Choroid plexus epithelial cell (primary cell): ENCODE data around the gene SLC6A9.

Experiments used
- DNase-seq: peaks from one replicate; pipeline ENCODE4 v3.0.0-alpha.2; 2010; ENCODE audit warnings: low read depth
- H3K4me3 ChIP-seq: 2 replicates; pipeline ENCODE4 v1.5.1; 2011; ENCODE audit warnings: low read depth, mild to moderate bottlenecking, control low read depth, low read length, moderate library complexity
- TF ChIP-seq, protein P1 (sequence below): conservative IDR thresholded peaks from 2 replicates; pipeline ENCODE4 v1.5.1; 2011; ENCODE audit warnings: low read depth, mild to moderate bottlenecking, control low read depth, inconsistent platforms, low read length, moderate library complexity

SLC6A9 gene

DNA sequence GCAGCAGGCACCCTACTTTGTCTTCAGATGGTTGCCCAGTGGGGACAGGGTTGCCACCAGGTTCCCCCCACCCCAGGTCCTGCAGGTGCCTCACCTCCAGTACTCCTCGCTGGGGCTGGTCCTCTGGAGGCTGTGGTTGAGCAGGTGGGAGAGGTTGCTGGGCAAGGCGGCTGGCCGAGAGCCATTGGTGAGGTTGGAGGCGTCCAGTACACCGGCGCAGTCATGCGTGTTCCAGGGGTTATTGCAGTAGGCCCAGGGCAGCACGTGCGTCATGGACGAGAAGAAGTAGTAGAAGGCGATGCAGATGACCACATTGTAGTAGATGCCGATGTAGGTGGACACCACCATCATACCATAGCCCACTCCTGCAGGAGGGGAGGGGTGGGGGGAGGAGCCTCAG is 23.0 kb downstream of the SLC6A9 start:
- DNase-seq: no peak
- TF ChIP-seq, protein P1, sequence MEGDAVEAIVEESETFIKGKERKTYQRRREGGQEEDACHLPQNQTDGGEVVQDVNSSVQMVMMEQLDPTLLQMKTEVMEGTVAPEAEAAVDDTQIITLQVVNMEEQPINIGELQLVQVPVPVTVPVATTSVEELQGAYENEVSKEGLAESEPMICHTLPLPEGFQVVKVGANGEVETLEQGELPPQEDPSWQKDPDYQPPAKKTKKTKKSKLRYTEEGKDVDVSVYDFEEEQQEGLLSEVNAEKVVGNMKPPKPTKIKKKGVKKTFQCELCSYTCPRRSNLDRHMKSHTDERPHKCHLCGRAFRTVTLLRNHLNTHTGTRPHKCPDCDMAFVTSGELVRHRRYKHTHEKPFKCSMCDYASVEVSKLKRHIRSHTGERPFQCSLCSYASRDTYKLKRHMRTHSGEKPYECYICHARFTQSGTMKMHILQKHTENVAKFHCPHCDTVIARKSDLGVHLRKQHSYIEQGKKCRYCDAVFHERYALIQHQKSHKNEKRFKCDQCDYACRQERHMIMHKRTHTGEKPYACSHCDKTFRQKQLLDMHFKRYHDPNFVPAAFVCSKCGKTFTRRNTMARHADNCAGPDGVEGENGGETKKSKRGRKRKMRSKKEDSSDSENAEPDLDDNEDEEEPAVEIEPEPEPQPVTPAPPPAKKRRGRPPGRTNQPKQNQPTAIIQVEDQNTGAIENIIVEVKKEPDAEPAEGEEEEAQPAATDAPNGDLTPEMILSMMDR: no peak
- H3K4me3 ChIP-seq: no peak overlapping the region

DNA sequence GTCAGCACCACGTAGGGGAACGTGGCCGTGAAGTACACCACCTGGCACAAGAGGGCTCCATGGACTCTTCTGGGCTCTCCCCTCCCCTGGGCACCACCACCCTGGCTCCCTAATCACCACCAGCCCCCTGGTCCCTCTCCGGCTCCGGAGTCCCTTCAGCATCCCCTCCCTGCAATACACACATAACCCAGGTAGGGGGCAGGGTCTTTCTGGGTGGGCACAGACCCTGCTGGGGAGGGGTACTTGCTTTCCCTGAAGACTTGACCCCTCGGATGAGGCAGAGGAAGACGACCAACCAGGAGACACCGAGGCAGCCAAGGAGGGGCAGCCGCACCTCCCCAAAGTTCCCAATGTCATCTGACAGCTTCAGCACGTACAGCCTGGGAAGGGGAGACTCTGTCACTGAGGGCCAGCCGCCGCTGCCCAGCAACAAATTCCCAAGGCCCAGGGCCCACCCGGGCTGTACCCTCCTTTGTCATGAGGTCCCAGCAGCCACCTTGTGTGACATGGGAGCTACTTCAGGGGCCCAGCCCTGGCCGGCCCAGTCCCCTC is 28.6 kb downstream of the SLC6A9 start:
- TF ChIP-seq, protein P1: peak; percentile 41

DNA sequence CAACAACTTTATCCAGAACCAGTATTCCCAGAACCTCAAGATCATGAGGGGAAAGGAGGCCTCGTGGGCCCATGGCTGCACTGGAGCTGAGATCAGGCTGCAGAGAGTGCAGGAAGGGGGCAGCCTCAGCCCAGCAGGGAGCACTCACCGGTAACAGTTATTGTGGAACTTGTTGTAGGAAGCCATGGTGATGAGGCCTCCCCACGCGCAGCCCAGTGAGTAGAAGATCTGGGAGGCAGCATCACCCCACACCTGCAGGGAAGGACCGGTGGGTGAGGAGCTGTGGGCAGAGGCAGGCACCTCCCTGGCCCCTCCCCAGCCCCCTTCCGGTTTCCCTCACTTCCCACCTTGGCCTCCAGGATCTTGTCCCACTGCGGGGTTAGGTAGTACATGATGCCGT is 29.1 kb downstream of the SLC6A9 start:
- no peak overlapping the region for H3K4me3 ChIP-seq
- DNase-seq: no peak
- TF ChIP-seq, protein P1: no peak

More for the DNA sequence above, 28.6 kb downstream of the SLC6A9 start:
- H3K4me3 ChIP-seq: no peak overlapping the region
- no peak for DNase-seq

DNA sequence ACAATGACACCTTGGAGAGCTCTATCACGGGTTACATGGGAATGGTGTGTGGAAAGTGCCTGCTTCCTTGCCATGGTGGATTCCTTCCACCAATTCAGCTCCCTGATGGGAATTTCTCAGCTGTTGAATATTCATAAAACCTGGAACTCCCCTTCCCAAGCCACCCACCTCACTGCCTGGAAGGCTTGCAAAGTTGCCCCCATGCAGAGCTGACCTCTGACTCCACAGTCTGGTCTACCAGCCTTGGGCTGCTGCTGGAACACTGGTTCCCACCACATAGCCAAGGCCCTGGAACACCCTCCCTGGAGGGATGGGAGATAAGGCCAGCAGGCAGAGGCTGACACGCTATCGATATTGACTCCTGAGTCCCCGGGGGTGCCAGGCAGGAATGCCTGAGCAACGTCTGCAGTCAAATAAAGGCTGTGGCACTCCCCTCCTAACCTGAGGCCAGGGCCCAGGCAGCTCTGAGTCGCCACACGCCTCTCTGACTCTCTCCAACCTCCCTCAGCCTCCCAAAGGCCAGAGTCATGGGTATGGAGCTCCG is 31.1 kb downstream of the SLC6A9 start:
- no peak overlapping the region for H3K4me3 ChIP-seq
- no peak for DNase-seq
- TF ChIP-seq, protein P1: no peak

DNA sequence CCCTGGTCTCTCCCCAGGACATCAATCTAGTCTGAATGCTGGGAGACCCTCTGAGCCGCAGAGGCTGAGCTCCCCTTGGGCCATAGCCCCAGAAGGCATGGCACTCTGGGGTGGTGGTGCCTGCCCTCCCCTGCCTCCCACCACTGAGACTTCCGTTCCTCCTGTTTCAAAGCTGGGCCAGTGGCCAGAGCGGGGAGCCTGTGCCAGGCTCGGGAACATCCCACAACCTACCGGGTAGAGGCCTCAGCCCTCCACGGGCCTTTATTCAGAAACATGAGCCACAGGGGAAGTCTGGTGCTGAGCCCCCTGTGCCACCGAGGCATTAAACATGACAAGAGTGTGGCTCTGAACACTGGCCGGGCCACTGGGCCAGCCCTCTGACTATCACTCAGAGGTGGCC is 31.8 kb downstream of the SLC6A9 start:
- DNase-seq: no peak
- TF ChIP-seq, protein P1: no peak
- H3K4me3 ChIP-seq: no peak overlapping the region

DNA sequence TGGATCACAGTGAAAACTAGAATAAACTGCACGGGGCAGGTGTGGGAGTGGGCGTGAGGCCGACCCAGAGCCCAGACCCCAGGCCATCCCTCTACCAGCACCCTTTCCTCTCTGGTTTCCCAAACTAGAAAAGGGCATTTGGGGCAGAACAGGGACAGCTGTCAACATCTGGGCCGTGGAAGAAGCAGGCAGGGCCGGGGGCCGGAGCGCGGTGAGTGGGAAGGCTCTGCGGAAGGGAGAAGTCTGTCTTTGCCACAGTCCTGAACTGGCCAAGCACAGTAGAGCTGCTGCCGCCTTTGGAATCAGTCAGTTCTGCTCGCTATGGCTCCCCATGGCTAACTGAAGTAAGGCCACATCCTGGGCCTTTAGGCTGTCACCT is 33.3 kb downstream of the SLC6A9 start:
- no peak overlapping the region for H3K4me3 ChIP-seq
- DNase-seq: no peak
- TF ChIP-seq, protein P1: no peak

DNA sequence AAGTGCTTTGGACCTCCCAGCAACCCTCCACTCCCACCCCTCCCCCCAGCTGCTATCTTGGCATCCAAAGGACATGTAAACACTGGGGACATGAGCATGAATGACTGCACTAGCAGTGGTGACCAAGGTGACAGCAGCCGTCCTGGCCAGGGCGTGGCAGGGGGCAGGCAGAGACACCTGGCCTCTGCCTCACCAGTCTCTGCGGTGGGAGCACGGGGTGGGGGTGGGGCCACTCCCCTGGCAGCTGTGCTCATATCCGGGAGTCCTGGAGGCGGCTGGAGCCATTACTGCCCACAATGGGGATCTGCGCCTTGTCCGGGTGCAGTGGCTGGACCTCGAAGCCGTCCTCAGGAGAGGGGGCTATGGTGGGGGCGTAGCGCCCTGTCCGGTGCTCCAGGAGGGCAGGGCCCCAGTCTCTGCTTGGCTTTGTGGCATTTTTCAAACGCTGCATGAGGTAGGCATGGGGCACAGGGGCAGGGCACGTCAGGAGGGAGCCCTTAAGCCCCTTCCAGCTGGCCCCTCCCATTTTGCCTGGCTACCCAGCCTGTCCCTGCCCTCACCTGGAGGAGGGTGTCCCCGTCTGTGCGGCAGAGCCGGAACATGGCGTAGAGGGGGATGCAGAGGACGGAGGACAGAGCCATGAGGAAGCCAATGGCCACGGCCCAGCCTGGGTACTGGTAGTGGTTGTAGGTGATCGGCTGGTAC is 33.8 kb downstream of the SLC6A9 start:
- TF ChIP-seq, protein P1: no peak
- no peak for DNase-seq
- no peak overlapping the region for H3K4me3 ChIP-seq
